ENCODE results near the gene TSPAN16. TPM values are rescaled to one million over a fixed set of nuclear protein-coding genes. Genes with fewer than 3 reads are reported as not detected.
"Not testable (repeated sequence)": the region's sequence is repeated elsewhere in the genome, so short reads cannot be mapped to it uniquely, and the experiment has no call there.

TSPAN16 gene
- total RNA-seq, 1 experiment from 2014 or later: not detected

DNA sequence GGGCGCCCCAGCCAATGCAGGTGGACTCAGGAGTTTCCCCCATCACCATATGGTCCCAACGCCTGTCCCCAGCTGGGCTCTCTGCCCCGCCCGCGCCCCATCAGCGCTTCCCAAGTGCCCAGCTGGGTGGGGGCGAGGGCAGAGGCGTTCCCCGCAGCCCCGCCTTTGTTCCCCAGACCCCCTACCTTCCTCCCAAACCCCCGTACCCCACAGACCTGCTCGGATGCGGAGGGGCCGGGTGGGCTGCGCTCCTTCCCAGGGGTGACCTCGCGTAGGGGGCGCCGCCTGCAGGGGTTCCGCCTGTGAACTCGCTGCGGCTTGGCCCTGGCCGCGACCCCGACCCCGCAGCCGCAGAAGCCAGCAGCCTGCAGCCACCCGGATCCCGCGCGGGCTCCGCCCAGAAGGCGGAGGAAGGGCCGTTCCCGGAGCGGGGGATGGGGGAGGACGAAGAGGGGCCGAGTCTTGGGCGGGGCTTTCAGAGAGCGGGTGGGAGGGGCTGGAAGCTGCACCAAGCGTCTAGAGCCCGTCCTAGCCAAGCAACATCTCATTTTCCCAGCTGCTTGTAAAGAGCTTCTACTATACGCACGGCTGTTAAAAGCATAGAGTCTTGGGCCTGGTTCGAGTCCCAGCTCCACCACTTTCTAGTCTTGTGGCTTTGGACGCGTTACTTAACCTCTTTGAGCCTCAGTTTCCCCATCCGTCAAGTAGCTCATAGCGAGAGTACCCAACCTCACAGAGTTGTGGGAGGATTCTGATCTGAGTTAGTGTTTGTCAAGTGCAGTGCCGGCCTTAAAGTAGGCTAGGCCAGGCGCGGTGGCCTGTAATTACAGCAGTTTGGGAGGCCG is 43.5 kb downstream of the TSPAN16 start, which contains the start of gene RAB3D:
RAB3D (minus strand) TSS at position 404 of the 845 bp plus-strand sequence. CDS start 2,258 bp downstream, outside the sequence.
- H3K9me3 ChIP-seq (ENCODE audit: low read depth, low read length, poor library complexity, severe bottlenecking): no peaks in the 10 kb centered on the region
- H3K27ac ChIP-seq (ENCODE audit: low read depth, low read length, poor library complexity, severe bottlenecking): peak within 1 kb of the TSS; percentile 62
- peak within 1 kb of the TSS; percentile 78 for H3K4me3 ChIP-seq (ENCODE audit: low read depth, low read length, poor library complexity, severe bottlenecking)
- no peaks in the 10 kb centered on the region for H3K27me3 ChIP-seq (replicated peaks; ENCODE audit: insufficient read depth, low read depth, low read length, poor library complexity)
- TF ChIP-seq, protein P1, sequence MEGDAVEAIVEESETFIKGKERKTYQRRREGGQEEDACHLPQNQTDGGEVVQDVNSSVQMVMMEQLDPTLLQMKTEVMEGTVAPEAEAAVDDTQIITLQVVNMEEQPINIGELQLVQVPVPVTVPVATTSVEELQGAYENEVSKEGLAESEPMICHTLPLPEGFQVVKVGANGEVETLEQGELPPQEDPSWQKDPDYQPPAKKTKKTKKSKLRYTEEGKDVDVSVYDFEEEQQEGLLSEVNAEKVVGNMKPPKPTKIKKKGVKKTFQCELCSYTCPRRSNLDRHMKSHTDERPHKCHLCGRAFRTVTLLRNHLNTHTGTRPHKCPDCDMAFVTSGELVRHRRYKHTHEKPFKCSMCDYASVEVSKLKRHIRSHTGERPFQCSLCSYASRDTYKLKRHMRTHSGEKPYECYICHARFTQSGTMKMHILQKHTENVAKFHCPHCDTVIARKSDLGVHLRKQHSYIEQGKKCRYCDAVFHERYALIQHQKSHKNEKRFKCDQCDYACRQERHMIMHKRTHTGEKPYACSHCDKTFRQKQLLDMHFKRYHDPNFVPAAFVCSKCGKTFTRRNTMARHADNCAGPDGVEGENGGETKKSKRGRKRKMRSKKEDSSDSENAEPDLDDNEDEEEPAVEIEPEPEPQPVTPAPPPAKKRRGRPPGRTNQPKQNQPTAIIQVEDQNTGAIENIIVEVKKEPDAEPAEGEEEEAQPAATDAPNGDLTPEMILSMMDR (conservative IDR thresholded peaks at IDR 0.05; ENCODE audit: low read depth, low read length): no peak
- TF ChIP-seq EZH2 (IDR thresholded peaks at IDR 0.05; ENCODE audit: borderline replicate concordance, low read depth, low read length, poor library complexity, severe bottlenecking): no peak
- intact Hi-C loops (cut with micrococcal nuclease; ENCODE audit: unreplicated experiment): loop anchor here (5.0 kb wide), 1 partner anchor 267 kb away; no protein-coding TSS in a partner anchor
- DNase-seq (ENCODE audit: low spot score): peak; percentile 95
- ChIA-PET CTCF (interaction anchor here (0.6 to 0.8 kb wide), 2 partner anchors 42 to 45 kb away, joined by 3 to 8 read pairs; no protein-coding TSS in a partner anchor), POLR2A (ENCODE audit: low non-redundant PET) (interaction anchor here (0.5 to 0.7 kb wide), 2 partner anchors 42 to 45 kb away, joined by 3 to 4 read pairs; no protein-coding TSS in a partner anchor)
- H3K36me3 ChIP-seq (ENCODE audit: insufficient read depth, low read length, poor library complexity, severe bottlenecking): peaks cover 18% of the 10 kb centered on the region
- peaks cover 6% of the 10 kb centered on the region for H3K4me1 ChIP-seq (ENCODE audit: insufficient read depth, low read length, poor library complexity, severe bottlenecking)
- no TSS peak for BruUV-seq (replicated peaks)

DNA sequence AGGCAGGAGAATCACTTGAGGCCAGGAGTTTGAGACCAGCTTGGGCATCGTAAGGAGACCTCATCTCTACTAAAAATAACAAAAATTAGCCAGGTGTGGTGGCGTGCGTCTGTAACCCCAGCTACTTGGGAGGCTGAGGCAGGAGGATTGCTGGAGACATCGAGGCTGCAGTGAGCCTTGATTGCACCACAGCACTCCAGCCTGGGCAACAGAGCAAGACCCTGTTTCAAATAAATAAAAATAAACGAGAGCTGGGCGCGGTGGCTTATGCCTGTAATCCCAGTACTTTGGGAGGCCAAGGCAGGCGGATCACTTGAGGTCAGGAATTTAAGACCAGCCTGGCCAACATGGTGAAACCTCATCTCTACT is 44.1 kb downstream of the TSPAN16 start:
- Histone ChIP-seq H3K27ac (ENCODE audit: low read depth, low read length, poor library complexity, severe bottlenecking) (peak overlapping the region; percentile 62), H3K4me3 (ENCODE audit: low read depth, low read length, poor library complexity, severe bottlenecking) (peak overlapping the region; percentile 78), H3K36me3 (ENCODE audit: insufficient read depth, low read length, poor library complexity, severe bottlenecking) (peaks cover 13% of the 10 kb centered on the region)
- POLR2A ChIA-PET (ENCODE audit: low non-redundant PET): interaction anchor here (0.5 to 0.7 kb wide), 2 partner anchors 41 to 46 kb away, joined by 3 to 4 read pairs; no protein-coding TSS in a partner anchor
- BruUV-seq (replicated peaks); DNase-seq (ENCODE audit: low spot score); H3K4me1 ChIP-seq (ENCODE audit: insufficient read depth, low read length, poor library complexity, severe bottlenecking); H3K9me3 ChIP-seq (ENCODE audit: low read depth, low read length, poor library complexity, severe bottlenecking); intact Hi-C loops (cut with micrococcal nuclease; ENCODE audit: unreplicated experiment); H3K27me3 ChIP-seq (replicated peaks; ENCODE audit: insufficient read depth, low read depth, low read length, poor library complexity): not testable (repeated sequence)
- CTCF ChIA-PET: interaction anchor here (0.8 kb wide), 1 partner anchor 46 kb away, joined by 8 read pairs; no protein-coding TSS in a partner anchor

DNA sequence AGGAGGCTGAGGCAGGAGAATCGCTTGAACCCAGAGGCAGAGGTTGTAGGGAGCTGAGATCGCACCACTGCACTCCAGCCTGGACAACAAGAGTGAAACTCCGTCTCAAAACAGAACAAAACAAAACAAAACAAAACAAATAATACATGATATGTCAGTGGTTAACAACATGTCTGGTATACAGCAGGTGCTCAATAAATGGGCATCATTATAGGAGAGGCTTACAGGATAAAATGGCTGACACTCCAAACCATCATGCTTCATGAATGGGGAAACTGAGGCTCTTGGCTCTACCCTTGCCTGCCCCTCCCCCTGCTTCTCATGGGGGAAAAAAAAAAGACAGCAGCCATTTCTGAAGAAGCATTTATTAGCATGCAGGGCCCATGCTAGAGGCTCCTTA is 46.5 kb downstream of the TSPAN16 start:
- H3K4me1 ChIP-seq (ENCODE audit: insufficient read depth, low read length, poor library complexity, severe bottlenecking): peaks cover 14% of the 10 kb centered on the region
- no peak overlapping the region for H3K27ac ChIP-seq (ENCODE audit: low read depth, low read length, poor library complexity, severe bottlenecking)
- H3K9me3 ChIP-seq (ENCODE audit: low read depth, low read length, poor library complexity, severe bottlenecking): no peaks in the 10 kb centered on the region
- CTCF ChIA-PET: interaction anchor here (0.7 to 1.0 kb wide), 2 partner anchors 48 to 1423 kb away, joined by 5 read pairs; no protein-coding TSS in a partner anchor
- no peaks in the 10 kb centered on the region for H3K27me3 ChIP-seq (replicated peaks; ENCODE audit: insufficient read depth, low read depth, low read length, poor library complexity)
- no peak overlapping the region for H3K4me3 ChIP-seq (ENCODE audit: low read depth, low read length, poor library complexity, severe bottlenecking)
- BruUV-seq (replicated peaks): no TSS peak
- H3K36me3 ChIP-seq (ENCODE audit: insufficient read depth, low read length, poor library complexity, severe bottlenecking): peaks cover 4% of the 10 kb centered on the region
- TF ChIP-seq EZH2 (IDR thresholded peaks at IDR 0.05; ENCODE audit: borderline replicate concordance, low read depth, low read length, poor library complexity, severe bottlenecking): no peak
- TF ChIP-seq, protein P1 (conservative IDR thresholded peaks at IDR 0.05; ENCODE audit: low read depth, low read length): no peak
- intact Hi-C loops (cut with micrococcal nuclease; ENCODE audit: unreplicated experiment): no loop called here
- POLR2A ChIA-PET (ENCODE audit: low non-redundant PET): no interaction called here
- no peak for DNase-seq (ENCODE audit: low spot score)
